ENCODE results near the gene PDE6B.
"Not testable (repeated sequence)": the region's sequence is repeated elsewhere in the genome, so short reads cannot be mapped to it uniquely, and the experiment has no call there.

PDE6B gene

DNA sequence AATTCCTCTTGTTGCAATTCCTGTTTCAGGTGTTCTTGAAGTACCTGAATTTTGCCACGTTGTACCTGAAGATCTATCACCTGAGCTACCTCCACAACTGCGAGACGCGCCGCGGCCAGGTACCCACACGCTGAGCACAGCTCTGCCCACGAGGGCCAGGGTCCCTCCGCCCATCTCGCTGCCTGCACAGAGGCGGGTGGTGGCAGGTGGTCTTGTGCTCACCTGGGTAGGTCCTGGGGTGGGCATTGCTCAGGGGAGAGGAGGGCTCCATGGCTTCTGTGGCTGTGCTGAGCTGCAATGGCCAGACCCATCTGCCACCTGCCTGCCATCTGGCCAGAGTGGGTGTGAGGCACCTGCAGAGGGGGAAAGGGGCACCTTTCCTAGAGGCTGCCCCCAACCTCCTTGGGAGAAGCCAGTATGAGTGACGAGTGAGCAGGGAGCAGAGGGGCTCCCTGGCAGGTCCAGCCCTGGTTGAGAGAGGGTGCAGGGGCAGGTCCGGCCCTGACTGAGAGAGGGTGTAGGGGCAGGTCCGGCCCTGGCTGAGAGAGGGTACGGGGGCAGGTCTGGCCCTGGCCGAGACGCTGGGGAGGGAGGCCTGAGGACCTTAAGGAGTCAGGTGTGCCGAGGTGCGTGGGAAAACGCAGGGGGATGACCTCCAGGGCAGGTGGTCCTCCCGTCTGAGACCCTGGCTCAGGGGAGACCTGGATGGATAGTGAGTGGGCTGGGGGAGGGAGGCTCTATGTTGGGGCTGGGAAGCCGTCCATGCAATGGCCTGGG is 10.7 kb downstream of the PDE6B start:
- no peak for DNase-seq (ENCODE audit: low spot score)

DNA sequence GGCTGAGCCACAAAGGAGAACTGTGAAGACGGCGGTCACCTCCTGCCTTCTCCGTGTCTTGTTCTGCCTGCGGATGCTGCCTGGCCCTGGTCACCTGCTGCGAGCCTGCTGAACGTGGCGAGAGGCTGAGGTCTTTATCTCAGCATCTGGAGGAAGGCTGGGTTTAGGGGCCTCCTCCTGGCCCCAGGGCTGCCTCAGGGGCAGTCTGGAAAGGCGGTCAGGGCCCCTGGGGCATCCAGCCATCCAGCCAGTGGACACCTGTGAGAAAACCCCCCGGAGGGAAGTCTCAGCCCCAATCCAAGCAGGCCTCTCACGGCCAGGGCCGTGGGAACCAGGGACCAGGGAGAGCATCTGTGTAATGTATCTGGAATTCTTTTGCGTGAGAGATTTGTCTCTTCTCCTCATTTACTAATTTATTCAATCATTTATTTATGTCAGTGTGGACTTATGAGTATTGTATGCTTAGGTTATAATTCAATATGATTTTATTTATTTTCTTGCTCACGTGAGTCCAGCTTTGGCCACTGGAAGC is 11.3 kb downstream of the PDE6B start:
- no peak for DNase-seq (ENCODE audit: low spot score)

DNA sequence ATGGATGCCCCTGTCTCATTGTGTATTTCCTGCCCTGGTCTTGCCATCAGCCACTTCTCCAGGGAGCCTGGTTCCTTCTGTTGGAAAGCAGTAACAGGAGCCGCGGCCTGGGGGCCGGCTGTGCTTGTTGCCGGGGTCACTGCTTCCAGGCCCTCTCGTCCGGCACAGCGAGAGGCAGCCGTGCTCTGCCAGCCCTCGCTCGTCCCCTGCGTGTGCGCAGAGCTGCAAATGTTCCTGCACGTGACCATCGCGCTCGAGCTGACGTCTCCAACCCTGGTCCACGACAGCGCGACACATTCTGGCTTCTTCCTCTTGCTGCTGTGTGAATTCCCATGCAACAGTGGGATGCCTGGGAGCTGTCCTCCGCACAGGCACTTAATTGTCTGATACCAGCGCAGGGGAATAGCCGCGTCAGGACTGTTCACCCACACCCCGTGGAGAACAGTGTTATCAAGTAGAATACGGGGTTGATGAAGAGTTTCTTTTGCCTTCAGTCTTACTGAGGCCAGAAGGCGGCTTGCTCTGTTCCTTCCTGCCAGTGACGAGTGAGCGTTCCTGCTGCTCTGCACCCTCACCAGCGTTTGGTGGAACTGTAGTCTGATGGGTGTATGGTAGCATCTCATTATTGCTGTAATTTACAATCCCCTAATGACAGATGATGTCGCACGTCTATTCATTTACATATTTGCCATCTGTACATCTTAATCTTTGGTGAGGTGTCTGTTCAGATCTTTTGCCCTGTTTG is 12.3 kb downstream of the PDE6B start:
- no peak for DNase-seq (ENCODE audit: low spot score)

DNA sequence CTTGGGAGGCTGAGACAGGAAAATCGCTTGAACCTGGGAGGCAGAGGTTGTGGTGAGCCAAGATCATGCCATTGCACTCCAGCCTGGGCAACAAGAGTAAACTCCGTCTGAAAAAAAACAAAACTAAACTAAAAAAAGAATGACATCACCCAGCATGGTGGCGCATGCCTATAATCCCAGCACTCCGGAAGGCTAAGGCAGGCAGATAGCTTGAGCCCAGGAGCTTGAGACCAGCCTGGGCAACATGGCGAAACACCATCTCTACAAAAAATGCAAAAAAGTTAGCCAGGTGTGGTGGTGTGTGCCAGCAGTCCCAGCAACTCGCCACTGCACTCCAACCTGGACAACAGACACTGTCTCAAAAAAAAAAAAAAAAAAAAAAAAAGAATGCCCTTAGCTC is 17.0 kb downstream of the PDE6B start:
- not testable (repeated sequence) for DNase-seq (ENCODE audit: low spot score)

DNA sequence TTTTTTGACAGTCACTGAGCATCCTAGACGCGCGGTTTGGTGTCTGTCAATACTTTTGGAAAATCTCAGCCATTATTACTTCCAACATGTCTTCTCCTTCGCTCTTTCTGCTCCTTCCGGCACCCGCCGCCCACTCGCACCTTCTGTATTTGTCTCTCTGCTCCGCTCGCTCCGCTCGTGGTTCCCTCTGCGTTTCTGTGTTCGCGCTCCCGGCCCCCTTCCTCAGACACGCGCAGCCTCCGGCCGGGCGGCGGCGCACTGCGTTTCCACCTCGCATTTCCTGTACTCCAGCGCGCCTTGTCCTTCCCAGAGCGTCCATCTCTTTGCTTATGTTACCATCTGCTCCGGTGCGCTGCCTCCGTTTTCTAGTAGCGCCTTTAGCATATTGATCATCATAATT is 21.1 kb downstream of the PDE6B start:
- DNase-seq (ENCODE audit: low spot score), result peak; percentile 28

DNA sequence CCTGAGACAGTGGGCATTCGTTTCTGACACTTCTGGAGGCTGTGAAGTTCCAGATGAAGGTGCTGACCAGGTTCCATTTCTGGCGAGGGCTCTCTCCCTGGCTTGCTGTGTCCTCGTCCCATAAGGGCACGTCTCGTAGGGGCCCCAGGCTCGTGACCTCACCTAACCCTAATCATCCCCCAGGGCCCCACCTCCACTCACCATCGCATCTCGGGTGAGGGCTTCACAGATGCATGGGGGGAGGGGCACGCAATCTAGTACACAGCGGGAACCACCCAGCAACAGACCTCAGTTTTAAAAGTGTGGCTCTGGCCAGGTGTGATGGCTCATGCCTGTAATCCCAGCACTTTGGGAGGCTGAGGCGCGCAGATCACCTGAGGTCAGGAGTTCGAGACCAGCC is 22.1 kb downstream of the PDE6B start:
- no peak for DNase-seq (ENCODE audit: low spot score)

DNA sequence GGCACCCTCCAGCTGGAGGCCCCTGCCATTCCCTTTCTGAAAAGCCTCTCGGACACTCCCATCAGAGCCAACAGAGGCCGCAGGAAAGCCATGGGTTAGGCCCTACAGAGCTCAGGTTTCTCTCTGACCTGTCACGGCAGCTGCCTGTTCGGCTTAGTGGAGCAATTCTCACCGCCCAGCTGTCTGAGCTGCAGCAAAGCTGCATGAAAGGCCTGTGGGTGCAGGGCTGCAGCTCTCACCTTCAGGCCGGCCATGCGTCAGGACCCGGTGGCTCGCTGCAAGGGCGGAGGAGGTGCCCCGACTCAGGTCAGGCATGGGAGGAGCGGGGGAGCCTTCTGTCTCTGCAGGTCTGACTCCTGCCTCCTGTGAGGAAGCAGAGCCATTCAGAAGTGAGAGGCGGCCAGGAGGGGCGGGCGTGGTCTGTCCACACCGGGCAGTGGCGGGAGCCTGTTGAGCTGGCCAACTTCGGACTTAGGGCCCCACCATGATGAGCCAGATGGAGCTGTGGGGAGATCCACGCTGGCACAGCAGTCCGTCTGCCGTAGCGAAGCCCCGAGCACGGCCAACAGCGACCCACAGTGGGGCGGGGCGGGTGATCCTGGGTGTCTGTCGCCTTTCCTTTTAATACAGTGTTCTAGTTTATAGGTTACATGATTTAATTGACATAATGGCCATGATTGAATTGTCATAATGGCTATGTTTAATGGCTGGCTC is 23.4 kb downstream of the PDE6B start:
- DNase-seq (ENCODE audit: low spot score), result no peak

DNA sequence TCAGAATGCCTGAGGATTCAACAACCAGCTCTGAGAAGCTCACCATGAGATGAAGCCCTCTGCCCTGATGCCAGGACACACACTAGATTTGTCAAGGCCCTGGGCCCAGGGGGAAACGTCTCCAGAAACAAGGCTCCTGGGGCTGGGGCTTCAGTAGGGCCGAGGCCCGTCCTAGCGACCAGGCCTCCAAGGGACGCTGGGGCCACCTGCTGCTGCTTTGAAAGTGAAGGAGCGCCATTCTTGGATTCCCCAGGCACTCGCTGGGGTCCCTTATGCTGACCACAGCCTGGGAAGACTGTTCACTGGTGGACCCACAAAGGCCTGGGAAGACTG is 23.9 kb downstream of the PDE6B start:
- no peak for DNase-seq (ENCODE audit: low spot score)

DNA sequence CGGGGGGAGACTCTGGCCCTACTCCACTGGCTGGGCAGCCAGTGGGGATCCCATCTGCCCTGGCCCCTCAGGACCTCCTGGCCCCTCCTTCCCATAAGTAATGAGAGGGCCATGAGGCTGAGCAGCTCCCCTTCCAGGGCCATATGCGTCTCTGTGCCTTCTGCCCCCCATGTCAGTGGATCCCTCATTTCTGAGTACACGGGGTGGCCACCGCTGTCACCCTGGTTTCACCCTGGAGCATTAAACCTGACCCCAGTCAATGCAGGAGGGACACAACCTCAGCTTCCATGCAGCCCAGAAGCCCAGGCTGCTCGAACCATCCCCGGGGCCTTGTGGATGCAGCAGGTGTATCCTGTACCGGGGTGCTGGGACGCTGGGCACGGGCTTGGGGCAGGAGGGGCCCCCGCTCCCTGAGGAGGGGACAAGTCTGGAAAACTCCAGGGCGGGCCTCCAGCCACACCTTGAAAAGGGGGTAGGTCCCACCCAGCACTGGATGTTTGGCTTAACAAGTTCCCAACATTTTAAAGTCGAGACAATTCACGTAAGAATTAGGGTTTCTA is 24.5 kb downstream of the PDE6B start:
- no peak for DNase-seq (ENCODE audit: low spot score)

DNA sequence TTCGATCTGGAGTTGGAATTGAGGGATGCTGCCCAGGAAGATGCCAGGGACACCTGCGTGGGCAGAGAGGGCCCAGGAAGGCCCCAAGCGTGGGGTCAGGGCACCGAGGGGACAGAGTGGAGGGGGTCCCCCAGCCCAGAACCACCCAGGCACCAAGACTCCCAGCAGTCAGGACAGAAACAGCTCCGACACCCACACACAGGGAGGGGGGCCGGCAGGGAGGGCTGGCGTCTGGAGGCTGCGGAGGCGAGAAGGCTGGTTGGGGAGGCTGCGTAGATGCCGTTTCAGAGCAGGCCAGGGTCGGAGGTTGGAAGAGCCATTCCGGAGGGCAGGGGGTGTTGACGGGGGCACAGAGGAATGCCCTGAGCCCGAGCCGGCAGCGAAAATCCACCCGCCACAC is 25.1 kb downstream of the PDE6B start:
- DNase-seq (ENCODE audit: low spot score), result no peak

DNA sequence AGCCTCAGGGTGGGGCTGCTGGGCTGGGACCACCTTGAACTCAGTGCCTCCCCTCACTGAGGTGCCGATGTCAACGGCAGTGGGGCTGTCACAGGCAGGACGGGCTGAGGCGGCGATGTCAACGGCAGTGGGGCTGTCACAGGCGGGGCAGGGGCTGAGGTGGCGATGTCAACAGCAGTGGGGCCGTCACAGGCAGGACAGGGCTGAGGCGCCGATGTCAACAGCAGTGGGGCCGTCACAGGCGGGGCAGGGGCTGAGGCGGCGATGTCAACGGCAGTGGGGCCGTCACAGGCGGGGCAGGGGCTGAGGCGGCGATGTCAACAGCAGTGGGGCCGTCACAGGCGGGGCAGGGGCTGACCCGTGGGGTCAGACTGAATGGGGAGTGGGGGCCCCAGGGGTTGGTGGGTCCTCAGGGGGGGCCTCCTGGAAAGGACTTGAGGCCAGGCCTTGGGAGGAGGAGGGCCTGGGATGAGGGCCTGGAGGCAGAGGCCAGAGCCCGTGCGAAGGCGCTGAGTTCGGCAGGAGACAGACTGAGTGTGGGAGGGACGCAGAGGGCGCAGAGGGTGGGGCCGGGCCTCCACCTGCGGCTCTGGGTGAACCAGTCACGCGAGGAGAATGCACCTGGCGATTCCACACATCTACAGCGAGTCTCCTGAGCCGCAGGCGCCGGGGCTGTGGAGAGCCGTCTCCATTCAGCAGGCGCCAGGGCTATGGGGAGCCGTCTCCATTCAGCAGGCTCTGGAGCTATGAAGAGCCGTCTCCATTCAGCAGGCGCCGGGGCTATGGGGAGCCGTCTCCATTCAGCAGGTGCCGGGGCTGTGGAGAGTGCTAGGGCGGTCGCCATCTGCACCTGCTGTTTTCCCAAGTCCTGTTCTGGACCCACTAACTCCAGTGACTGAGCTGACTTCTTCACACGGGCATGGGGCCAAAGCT is 25.8 kb downstream of the PDE6B start:
- DNase-seq (ENCODE audit: low spot score), result no peak

DNA sequence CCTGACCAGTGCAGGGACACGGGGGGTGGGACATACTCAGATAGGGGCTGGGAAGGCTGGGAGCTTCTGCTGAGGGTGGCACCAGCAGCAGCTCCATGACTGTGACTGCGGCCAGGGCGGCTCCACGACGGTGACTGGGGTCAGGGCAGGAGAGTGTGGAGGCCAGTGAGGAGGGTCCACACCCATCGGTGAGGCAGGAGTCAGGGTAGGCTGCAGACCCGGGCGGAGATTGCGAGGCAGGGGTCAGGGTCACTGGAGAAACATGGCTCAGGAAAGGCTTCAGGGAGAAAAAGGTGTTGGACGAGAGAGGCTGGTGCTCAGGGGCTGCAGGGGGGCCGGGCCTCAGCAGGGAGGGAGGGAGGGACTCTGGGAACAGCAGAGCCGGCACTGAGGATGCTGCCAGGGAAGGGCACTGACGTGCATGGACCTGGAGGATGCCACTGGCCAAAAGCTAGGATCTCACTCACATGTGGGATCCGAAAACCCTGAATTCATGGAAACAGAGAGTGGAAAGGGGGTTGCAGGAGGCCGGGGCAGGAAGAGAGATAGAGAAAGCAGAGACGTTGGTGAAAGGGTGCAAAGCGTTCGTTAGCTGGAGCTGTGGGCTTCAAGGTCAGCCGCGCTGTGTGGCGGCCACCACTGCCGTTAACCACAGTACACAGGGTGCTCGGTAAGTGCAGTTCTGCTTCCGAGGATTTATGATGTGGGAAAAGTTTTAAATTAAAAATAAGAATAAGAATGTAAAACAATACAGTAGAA is 26.7 kb downstream of the PDE6B start:
- DNase-seq (ENCODE audit: low spot score), result no peak

DNA sequence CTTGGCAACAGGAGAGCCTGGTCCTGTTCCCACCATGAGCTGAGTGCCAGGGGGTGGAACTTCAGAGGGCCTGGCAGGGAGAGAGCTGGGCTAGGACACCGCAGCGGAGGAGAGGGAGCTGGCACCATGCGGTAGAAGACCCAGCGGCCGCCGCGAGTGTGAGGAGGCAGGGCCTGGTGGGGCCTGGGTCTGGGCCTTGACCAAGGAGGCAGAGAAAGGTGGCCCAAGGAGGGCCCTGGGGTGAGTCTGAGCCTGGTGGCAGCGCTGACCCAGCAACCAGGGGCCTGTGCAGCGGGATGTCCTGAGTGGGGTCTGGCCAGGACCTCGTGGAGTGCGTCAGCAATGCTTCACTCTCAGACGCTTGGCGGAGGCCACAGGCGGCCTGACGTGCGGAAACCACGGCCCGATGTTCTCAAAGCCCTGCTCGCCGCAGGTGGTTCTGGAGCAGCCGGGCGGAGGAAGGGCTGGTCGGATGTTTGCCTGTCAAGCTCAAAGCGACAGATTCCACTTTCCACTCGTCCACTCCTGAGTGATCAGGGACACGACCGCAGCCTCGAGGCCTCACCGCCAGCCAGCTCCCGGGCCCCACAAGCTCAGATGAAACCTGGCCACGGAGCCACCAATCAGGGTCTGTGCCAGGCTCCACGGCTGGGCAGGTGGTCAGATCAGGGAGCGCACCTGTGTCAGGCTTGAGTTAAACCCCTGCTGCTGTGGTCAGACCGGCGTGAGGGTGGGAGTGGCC is 27.9 kb downstream of the PDE6B start:
- DNase-seq (ENCODE audit: low spot score), result no peak

DNA sequence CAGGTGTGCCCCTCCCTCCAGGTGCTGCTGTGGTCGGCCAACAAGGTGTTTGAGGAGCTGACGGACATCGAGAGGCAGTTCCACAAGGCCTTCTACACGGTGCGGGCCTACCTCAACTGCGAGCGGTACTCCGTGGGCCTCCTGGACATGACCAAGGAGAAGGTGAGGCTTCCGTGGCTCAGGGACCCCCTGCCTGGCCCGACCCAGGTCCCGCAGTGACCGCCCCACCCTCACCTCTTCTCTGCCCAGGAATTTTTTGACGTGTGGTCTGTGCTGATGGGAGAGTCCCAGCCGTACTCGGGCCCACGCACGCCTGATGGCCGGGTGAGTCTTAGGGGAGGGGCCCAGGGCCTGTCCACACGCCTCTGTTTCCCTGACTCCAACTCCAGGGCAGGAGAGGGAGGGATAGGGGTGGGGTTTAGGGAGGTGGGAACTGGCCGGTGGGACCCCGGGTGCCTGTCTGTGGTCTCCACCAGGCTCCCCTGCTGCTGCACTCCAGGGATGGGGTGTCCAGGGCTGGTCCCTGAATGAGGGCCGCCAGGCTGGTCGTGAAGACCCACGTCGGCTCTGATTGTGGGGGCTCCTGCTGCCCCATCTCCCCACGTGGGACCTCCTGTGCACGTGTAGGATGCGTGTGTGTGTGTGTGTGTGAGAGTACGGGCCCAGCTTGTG is 28.6 kb downstream of the PDE6B start:
- no peak for DNase-seq (ENCODE audit: low spot score)

DNA sequence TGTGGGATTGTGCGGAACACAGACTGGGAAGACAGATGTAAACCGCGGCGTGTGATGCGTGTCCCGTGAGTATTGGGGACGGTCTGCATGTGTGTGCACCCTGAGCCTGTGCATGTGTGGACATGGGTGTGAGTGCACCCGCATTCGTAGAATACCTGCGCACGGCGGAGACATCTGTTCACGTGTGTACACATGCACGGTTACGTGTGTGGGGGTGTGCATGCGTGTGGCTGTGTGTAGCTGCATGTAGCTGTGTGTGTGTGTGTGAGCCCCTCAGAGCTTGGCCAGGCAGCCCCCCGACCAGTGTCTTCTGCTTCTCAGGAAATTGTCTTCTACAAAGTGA is 29.1 kb downstream of the PDE6B start:
- no peak for DNase-seq (ENCODE audit: low spot score)

DNA sequence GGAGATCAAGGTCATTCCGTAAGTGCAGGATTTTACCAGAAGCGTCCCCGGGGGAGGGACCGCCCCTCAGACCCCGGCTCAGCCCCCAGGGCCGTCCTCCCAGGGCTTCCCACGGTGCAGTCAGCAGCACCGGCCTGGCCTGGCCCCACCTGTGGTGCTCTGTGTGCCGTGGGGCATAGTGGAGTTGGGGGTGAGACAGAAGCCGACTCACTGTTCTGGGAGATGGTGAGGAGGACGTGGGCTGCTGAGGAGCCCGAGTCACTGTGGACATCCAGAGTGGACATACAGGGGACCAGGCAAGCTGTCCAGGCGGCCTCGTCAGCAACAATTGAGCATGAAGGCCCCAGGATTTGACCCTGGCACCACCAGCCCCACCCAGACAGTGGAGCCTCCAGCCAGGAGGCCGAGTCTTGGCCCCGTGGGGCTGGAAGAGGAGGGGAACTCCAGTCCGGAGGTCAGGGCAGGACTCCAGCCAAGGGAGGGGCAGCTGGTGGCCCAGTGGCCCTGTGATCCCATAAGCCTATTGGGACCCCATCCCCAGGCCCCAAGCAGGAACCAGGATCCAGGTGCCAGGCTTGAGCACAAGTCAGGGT is 29.6 kb downstream of the PDE6B start:
- no peak for DNase-seq (ENCODE audit: low spot score)

DNA sequence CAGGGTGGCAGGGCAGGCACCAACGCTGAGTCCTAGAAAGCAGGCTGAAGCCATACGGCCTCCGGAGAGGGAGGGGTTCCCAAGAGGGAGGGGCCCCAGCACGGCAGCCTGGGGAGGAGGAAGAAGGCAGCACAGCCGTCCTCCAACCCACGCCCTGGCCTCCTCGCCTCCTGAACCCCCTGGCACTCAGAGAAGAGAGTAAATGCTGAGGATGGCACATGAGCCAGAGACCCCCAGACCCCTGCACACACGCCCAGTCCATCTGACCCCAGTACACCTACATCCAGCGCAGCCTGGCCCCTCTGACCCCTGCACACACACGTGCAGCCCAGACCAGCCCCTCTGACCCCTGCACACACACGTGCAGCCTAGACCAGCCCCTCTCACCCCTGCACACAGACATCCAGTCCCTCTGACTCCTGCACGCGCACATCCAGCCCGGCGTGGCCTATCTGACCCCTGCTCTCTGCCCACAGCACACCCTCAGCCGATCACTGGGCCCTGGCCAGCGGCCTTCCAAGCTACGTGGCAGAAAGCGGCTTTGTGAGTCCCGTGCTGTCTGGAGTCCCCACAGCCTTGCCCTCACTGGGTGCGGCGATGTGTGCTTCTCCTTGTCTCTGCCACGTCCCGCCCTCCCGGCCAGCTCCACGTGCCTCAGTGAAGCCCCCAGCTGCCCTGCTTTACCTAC is 30.2 kb downstream of the PDE6B start:
- DNase-seq (ENCODE audit: low spot score), result no peak
